Measurements from ENCODE around the gene MAMDC4.

GRCh38 chr9:136840140-136840876 lies 11.8 kb upstream of the MAMDC4 start:
- TF ChIP-seq JUN (CRISPR knock-in tag; IDR thresholded peaks at IDR 0.05) (no peak), ZMYM4 (CRISPR knock-in tag; IDR thresholded peaks at IDR 0.05) (no peak), MXI1 (IDR thresholded peaks at IDR 0.05; ENCODE audit: borderline replicate concordance, low read depth, low read length) (no peak), POLR2AphosphoS5 (IDR thresholded peaks at IDR 0.05; ENCODE audit: low read depth, low read length) (no peak; the same call in 1 of the 2 replicates), RAD21 (CRISPR knock-in tag; IDR thresholded peaks at IDR 0.05) (no peak)
- TF ChIP-seq, protein P1, sequence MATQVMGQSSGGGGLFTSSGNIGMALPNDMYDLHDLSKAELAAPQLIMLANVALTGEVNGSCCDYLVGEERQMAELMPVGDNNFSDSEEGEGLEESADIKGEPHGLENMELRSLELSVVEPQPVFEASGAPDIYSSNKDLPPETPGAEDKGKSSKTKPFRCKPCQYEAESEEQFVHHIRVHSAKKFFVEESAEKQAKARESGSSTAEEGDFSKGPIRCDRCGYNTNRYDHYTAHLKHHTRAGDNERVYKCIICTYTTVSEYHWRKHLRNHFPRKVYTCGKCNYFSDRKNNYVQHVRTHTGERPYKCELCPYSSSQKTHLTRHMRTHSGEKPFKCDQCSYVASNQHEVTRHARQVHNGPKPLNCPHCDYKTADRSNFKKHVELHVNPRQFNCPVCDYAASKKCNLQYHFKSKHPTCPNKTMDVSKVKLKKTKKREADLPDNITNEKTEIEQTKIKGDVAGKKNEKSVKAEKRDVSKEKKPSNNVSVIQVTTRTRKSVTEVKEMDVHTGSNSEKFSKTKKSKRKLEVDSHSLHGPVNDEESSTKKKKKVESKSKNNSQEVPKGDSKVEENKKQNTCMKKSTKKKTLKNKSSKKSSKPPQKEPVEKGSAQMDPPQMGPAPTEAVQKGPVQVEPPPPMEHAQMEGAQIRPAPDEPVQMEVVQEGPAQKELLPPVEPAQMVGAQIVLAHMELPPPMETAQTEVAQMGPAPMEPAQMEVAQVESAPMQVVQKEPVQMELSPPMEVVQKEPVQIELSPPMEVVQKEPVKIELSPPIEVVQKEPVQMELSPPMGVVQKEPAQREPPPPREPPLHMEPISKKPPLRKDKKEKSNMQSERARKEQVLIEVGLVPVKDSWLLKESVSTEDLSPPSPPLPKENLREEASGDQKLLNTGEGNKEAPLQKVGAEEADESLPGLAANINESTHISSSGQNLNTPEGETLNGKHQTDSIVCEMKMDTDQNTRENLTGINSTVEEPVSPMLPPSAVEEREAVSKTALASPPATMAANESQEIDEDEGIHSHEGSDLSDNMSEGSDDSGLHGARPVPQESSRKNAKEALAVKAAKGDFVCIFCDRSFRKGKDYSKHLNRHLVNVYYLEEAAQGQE (IDR thresholded peaks at IDR 0.05; ENCODE audit: borderline replicate concordance in 1 of 2, low read depth in 1 of 2, low read length in 2 of 2) = no peak
- TF ChIP-seq, protein P2, sequence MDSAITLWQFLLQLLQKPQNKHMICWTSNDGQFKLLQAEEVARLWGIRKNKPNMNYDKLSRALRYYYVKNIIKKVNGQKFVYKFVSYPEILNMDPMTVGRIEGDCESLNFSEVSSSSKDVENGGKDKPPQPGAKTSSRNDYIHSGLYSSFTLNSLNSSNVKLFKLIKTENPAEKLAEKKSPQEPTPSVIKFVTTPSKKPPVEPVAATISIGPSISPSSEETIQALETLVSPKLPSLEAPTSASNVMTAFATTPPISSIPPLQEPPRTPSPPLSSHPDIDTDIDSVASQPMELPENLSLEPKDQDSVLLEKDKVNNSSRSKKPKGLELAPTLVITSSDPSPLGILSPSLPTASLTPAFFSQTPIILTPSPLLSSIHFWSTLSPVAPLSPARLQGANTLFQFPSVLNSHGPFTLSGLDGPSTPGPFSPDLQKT (CRISPR knock-in tag; IDR thresholded peaks at IDR 0.05; ENCODE audit: borderline replicate concordance) = no peak
